ENCODE measurements around the gene MEPCE.

Gene MEPCE

GRCh38 chr7:100430493-100431285, 1.1 kb downstream of the MEPCE start:
- Histone ChIP-seq H3K4me3 (ENCODE audit: low read depth, low read length) (peak overlapping the region; percentile 83), H3K9me3 (ENCODE audit: control insufficient read depth, insufficient read depth, low read depth, low read length) (no peaks in the 10 kb centered on the region), H3K36me3 (ENCODE audit: control insufficient read depth in 2 of 2, insufficient read depth in 1 of 2, low read length in 2 of 2) (peaks cover 4 to 48% of the 10 kb centered on the region in 2 experiments; a peak in 2 of 3 replicates), H3K27ac (ENCODE audit: extremely low read depth, low read depth, low read length) (peak overlapping the region; percentile 97), H3K4me1 (ENCODE audit: control insufficient read depth, insufficient read depth, low read length) (peaks cover 4% of the 10 kb centered on the region)
- POLR2A ChIA-PET = interaction anchor here (0.5 to 3.3 kb wide), 12 partner anchors 15 to 444 kb away, joined by 3 to 39 read pairs (median 7); partner anchors contain the start of genes EPHB4, FBXO24, LAMTOR4 and LRCH4
- CTCF ChIA-PET = no interaction called here
- TF ChIP-seq ZBTB17 (tag by site-specific recombination; IDR thresholded peaks at IDR 0.05) (no peak), ZNF600 (tag by site-specific recombination; IDR thresholded peaks at IDR 0.05) (peak; percentile 10; the same call in 1 of the 2 replicates), ZNF837 (tag by site-specific recombination; IDR thresholded peaks at IDR 0.05) (no peak), OSR2 (tag by site-specific recombination; IDR thresholded peaks at IDR 0.05) (no peak)
- TF ChIP-seq, protein P1, sequence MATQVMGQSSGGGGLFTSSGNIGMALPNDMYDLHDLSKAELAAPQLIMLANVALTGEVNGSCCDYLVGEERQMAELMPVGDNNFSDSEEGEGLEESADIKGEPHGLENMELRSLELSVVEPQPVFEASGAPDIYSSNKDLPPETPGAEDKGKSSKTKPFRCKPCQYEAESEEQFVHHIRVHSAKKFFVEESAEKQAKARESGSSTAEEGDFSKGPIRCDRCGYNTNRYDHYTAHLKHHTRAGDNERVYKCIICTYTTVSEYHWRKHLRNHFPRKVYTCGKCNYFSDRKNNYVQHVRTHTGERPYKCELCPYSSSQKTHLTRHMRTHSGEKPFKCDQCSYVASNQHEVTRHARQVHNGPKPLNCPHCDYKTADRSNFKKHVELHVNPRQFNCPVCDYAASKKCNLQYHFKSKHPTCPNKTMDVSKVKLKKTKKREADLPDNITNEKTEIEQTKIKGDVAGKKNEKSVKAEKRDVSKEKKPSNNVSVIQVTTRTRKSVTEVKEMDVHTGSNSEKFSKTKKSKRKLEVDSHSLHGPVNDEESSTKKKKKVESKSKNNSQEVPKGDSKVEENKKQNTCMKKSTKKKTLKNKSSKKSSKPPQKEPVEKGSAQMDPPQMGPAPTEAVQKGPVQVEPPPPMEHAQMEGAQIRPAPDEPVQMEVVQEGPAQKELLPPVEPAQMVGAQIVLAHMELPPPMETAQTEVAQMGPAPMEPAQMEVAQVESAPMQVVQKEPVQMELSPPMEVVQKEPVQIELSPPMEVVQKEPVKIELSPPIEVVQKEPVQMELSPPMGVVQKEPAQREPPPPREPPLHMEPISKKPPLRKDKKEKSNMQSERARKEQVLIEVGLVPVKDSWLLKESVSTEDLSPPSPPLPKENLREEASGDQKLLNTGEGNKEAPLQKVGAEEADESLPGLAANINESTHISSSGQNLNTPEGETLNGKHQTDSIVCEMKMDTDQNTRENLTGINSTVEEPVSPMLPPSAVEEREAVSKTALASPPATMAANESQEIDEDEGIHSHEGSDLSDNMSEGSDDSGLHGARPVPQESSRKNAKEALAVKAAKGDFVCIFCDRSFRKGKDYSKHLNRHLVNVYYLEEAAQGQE (tag by site-specific recombination; IDR thresholded peaks at IDR 0.05) = peak; percentile 70

DNA sequence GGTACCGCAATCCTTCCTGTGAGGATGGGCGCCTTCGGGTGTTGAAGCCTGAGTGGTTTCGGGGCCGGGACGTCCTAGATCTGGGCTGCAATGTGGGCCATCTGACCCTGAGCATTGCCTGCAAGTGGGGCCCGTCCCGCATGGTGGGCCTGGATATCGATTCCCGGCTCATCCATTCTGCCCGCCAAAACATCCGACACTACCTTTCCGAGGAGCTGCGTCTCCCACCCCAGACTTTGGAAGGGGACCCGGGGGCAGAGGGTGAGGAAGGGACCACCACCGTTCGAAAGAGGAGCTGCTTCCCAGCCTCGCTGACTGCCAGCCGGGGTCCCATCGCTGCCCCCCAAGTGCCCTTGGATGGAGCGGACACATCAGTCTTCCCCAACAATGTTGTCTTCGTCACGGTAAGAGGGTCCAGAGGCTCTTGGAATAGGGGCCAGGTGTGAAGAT, 1.7 kb downstream of the MEPCE start:
- Histone ChIP-seq H3K9me3 (ENCODE audit: control insufficient read depth, insufficient read depth, low read depth, low read length) (no peaks in the 10 kb centered on the region), H3K4me1 (ENCODE audit: control insufficient read depth, insufficient read depth, low read length) (peaks cover 4% of the 10 kb centered on the region), H3K36me3 (ENCODE audit: control insufficient read depth in 2 of 2, insufficient read depth in 1 of 2, low read length in 2 of 2) (peaks cover 4 to 48% of the 10 kb centered on the region in 2 experiments; a peak in 2 of 3 replicates), H3K4me3 (ENCODE audit: low read depth, low read length) (peak overlapping the region; percentile 6; the same call in 1 of the 2 replicates), H3K27ac (ENCODE audit: extremely low read depth, low read depth, low read length) (peak overlapping the region; percentile 97; the same call in 1 of the 2 replicates)
- TF ChIP-seq ZFP69B (tag by site-specific recombination; IDR thresholded peaks at IDR 0.05) (peak; percentile 54), ZNF423 (tag by site-specific recombination; IDR thresholded peaks at IDR 0.05) (no peak), ZNF677 (tag by site-specific recombination; IDR thresholded peaks at IDR 0.05) (no peak)
- TF ChIP-seq, protein P2, sequence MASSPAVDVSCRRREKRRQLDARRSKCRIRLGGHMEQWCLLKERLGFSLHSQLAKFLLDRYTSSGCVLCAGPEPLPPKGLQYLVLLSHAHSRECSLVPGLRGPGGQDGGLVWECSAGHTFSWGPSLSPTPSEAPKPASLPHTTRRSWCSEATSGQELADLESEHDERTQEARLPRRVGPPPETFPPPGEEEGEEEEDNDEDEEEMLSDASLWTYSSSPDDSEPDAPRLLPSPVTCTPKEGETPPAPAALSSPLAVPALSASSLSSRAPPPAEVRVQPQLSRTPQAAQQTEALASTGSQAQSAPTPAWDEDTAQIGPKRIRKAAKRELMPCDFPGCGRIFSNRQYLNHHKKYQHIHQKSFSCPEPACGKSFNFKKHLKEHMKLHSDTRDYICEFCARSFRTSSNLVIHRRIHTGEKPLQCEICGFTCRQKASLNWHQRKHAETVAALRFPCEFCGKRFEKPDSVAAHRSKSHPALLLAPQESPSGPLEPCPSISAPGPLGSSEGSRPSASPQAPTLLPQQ (tag by site-specific recombination; IDR thresholded peaks at IDR 0.05) = peak; percentile 75
- CTCF ChIA-PET = no interaction called here
- POLR2A ChIA-PET = interaction anchor here (0.8 kb wide), 1 partner anchor 34 kb away, joined by 3 read pairs; no protein-coding TSS in a partner anchor

GRCh38 chr7:100432053-100432452, 2.4 kb downstream of the MEPCE start:
- peaks cover 4% of the 10 kb centered on the region for H3K4me1 ChIP-seq (ENCODE audit: control insufficient read depth, insufficient read depth, low read length)
- no peaks in the 10 kb centered on the region for H3K9me3 ChIP-seq (ENCODE audit: control insufficient read depth, insufficient read depth, low read depth, low read length)
- peaks cover 4 to 48% of the 10 kb centered on the region in 2 experiments; a peak in 2 of 3 replicates for H3K36me3 ChIP-seq (ENCODE audit: control insufficient read depth in 2 of 2, insufficient read depth in 1 of 2, low read length in 2 of 2)
- CTCF ChIA-PET = no interaction called here
- POLR2A ChIA-PET = interaction anchor here (0.8 kb wide), 1 partner anchor 33 kb away, joined by 3 read pairs; no protein-coding TSS in a partner anchor
- no peak for TF ChIP-seq ZNF843 (tag by site-specific recombination; IDR thresholded peaks at IDR 0.05)
- TF ChIP-seq ZBTB17 (tag by site-specific recombination; IDR thresholded peaks at IDR 0.05) = peak; percentile 27; the same call in 1 of the 2 replicates
- 0 out of 2 replicates have a peak, but pooled peaks have one; percentile 15 for TF ChIP-seq ZIC2 (tag by site-specific recombination; IDR thresholded peaks at IDR 0.05)
- H3K27ac ChIP-seq (ENCODE audit: extremely low read depth, low read depth, low read length) = peak overlapping the region; percentile 97; the same call in 1 of the 2 replicates
- H3K4me3 ChIP-seq (ENCODE audit: low read depth, low read length) = no peak overlapping the region

Measured in HEK293 (cell line).